Measurements from ENCODE around the gene ADPRHL1.

- no peak for TF ChIP-seq CTCF (conservative IDR thresholded peaks at IDR 0.05)
- TF ChIP-seq ZFX (IDR thresholded peaks at IDR 0.05) = no peak
Measured at GRCh38 chr13:113476811-113477210, 23.5 kb upstream of the ADPRHL1 start.
